Breast epithelium (tissue), 4 donors: ENCODE results near the gene CCDC92. TPM values are rescaled to one million over a fixed set of nuclear protein-coding genes. Genes with fewer than 3 reads are reported as not detected.

Source experiments
- DNase-seq, 2 donors: peaks; one replicate each; pipeline ENCODE4 v3.0.0-alpha.2; 2019; ENCODE audit warnings: low spot score in 2 of 2
- H3K27ac ChIP-seq, 2 donors: fragments of 200-600 bp; sonication (generic) in 1 of 2; one replicate each; pipeline ENCODE4 v1.5.1; 2016 to 2019; ENCODE audit warnings: mild to moderate bottlenecking in 1 of 2
- H3K27me3 ChIP-seq, 2 donors: fragments of 200-600 bp; sonication (generic) in 1 of 2; one replicate each; pipeline versions ENCODE4 v1.5.1 to v1.6.0; 2017 to 2019; ENCODE audit warnings: control low read depth in 1 of 2, mild to moderate bottlenecking in 1 of 2
- H3K36me3 ChIP-seq: fragments of 200-600 bp; one replicate; pipeline ENCODE4 v1.5.1; 2019
- H3K4me1 ChIP-seq, 2 donors: fragments of 200-600 bp; sonication (generic); one replicate each; pipeline ENCODE4 v1.5.1; 2016 to 2019; ENCODE audit warnings: control low read depth in 1 of 2
- H3K4me3 ChIP-seq, 3 donors: fragments of 200-600 bp; sonication (generic); 1 replicate in 2 of 3; 2 replicates in 1 of 3; pipeline ENCODE4 v1.5.1; 2016 to 2019; ENCODE audit warnings: mild to moderate bottlenecking in 3 of 3, moderate library complexity in 2 of 3
- H3K9me3 ChIP-seq, 2 donors: fragments of 200-600 bp; sonication (generic) in 1 of 2; one replicate each; pipeline ENCODE4 v1.5.1; 2016 to 2019; ENCODE audit warnings: control low read depth in 1 of 2
- POLR2A ChIP-seq: fragments of 450-650 bp; IDR thresholded peaks from one replicate; pipeline ENCODE4 v1.6.1; 2016; ENCODE audit warnings: antibody characterized with exemption, mild to moderate bottlenecking, moderate library complexity
- POLR2AphosphoS5 ChIP-seq, 3 donors: sonication (generic); formaldehyde crosslinking; IDR thresholded peaks; one replicate each; pipeline ENCODE4 v1.6.1; 2017; ENCODE audit warnings: antibody characterized with exemption in 3 of 3
- intact Hi-C: fragments of 100-400 bp; cut with DNase I; formaldehyde crosslinking; loops from one replicate; pipeline ENCODE4 v1.15.1; 2023; ENCODE audit warnings: low total_unique reads
- total RNA-seq, 3 donors: library from RNA; depleted of rRNA; stranded (reverse); fragments of >200 nt; gene quantifications; one replicate each; pipeline ENCODE4 v1.1.0, GENCODE V29; 2016
- TF ChIP-seq, protein P1 (sequence below), 3 donors: fragments of 450-650 bp; IDR thresholded peaks; one replicate each; pipeline ENCODE4 v1.5.1; 2016 to 2017; ENCODE audit warnings: antibody characterized with exemption in 3 of 3, mild to moderate bottlenecking in 3 of 3, moderate library complexity in 3 of 3

Gene CCDC92
- total RNA-seq, 3 donors from 2014 or later: 17.4 to 40.0 (median 24.6) TPM

GRCh38 chr12:123895451-123895850 lies 77.2 kb downstream of the CCDC92 start:
- intact Hi-C loops: no loop called here

DNA sequence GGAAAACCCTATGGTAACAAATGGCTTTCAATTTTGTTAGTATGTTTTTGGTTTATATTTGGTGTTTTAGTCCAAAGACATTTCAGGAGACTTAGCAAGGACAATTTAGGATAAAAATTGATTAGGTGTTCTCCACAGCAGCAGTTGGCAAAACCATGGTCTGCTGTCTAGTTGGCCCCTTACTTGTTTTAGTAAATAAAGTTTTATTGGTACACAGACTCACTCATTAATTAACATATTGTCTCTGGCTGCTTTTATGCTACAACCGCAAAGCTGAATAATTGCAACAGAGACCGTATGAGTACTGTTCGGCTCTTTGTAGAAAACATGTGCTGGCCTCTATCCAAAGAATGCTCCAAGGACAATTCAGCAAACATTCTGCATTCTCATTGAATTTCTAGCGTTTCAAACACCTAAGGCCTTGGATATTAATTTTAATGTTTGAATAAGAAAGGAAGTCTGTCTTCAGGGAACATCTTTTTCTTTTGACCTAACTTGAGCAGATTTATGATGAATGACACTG lies 77.7 kb downstream of the CCDC92 start:
- intact Hi-C loops: no loop called here
- Histone ChIP-seq H3K36me3 (no peaks in the 10 kb centered on the region), H3K27me3 (no peaks in the 10 kb centered on the region), H3K4me1 (no peaks in the 10 kb centered on the region), H3K4me3 (no peak overlapping the region), H3K9me3 (no peaks in the 10 kb centered on the region), H3K27ac (no peak overlapping the region)
- no peak for DNase-seq
- TF ChIP-seq POLR2A: no peak
- TF ChIP-seq POLR2AphosphoS5 (IDR thresholded peaks at IDR 0.05): no peak
- TF ChIP-seq, protein P1, sequence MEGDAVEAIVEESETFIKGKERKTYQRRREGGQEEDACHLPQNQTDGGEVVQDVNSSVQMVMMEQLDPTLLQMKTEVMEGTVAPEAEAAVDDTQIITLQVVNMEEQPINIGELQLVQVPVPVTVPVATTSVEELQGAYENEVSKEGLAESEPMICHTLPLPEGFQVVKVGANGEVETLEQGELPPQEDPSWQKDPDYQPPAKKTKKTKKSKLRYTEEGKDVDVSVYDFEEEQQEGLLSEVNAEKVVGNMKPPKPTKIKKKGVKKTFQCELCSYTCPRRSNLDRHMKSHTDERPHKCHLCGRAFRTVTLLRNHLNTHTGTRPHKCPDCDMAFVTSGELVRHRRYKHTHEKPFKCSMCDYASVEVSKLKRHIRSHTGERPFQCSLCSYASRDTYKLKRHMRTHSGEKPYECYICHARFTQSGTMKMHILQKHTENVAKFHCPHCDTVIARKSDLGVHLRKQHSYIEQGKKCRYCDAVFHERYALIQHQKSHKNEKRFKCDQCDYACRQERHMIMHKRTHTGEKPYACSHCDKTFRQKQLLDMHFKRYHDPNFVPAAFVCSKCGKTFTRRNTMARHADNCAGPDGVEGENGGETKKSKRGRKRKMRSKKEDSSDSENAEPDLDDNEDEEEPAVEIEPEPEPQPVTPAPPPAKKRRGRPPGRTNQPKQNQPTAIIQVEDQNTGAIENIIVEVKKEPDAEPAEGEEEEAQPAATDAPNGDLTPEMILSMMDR (IDR thresholded peaks at IDR 0.05): no peak

More at GRCh38 chr12:123895451-123895850, 77.2 kb downstream of the CCDC92 start:
- no peak for DNase-seq
- no peaks in the 10 kb centered on the region for H3K36me3 ChIP-seq
- H3K4me3 ChIP-seq: no peak overlapping the region
- H3K9me3 ChIP-seq: no peaks in the 10 kb centered on the region
- TF ChIP-seq, protein P1 (IDR thresholded peaks at IDR 0.05): no peak
- TF ChIP-seq POLR2AphosphoS5 (IDR thresholded peaks at IDR 0.05) (no peak), POLR2A (no peak)
- no peak overlapping the region for H3K27ac ChIP-seq
- no peaks in the 10 kb centered on the region for H3K27me3 ChIP-seq
- no peaks in the 10 kb centered on the region for H3K4me1 ChIP-seq

GRCh38 chr12:123893276-123893675 lies 79.4 kb downstream of the CCDC92 start:
- intact Hi-C loops: no loop called here
- TF ChIP-seq POLR2A (no peak), POLR2AphosphoS5 (IDR thresholded peaks at IDR 0.05) (no peak)
- TF ChIP-seq, protein P1 (IDR thresholded peaks at IDR 0.05): no peak
- DNase-seq: no peak
- no peak overlapping the region for H3K4me3 ChIP-seq
- no peaks in the 10 kb centered on the region for H3K4me1 ChIP-seq
- no peaks in the 10 kb centered on the region for H3K36me3 ChIP-seq
- H3K9me3 ChIP-seq: no peaks in the 10 kb centered on the region
- no peaks in the 10 kb centered on the region for H3K27me3 ChIP-seq
- no peak overlapping the region for H3K27ac ChIP-seq

GRCh38 chr12:123892853-123893252 lies 79.8 kb downstream of the CCDC92 start:
- intact Hi-C loops: no loop called here

DNA sequence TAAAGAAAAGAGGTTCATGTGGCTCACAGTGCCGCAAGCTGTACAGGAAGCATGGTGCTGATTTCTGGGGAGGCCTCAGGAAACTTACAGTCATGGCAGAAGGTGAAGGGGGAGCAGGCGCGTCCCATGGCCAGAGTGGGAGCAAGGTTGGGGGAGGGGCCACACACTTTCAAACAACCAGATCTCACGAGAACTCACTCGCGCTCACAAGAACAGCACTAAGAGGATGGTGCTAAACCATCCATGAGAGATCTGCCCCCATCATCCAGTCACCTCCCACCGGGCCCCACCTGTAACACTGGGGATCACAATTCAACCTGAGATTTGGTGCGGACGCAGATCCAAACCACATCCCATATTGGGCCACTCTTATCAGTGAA lies 80.5 kb downstream of the CCDC92 start:
- intact Hi-C loops: no loop called here
- Histone ChIP-seq H3K4me1 (no peaks in the 10 kb centered on the region), H3K27ac (no peak overlapping the region), H3K9me3 (no peaks in the 10 kb centered on the region), H3K27me3 (no peaks in the 10 kb centered on the region), H3K36me3 (no peaks in the 10 kb centered on the region), H3K4me3 (no peak overlapping the region)
- TF ChIP-seq POLR2A: no peak
- TF ChIP-seq, protein P1 (IDR thresholded peaks at IDR 0.05): no peak
- TF ChIP-seq POLR2AphosphoS5 (IDR thresholded peaks at IDR 0.05): no peak
- no peak for DNase-seq

More at GRCh38 chr12:123892853-123893252, 79.8 kb downstream of the CCDC92 start:
- Histone ChIP-seq H3K27me3 (no peaks in the 10 kb centered on the region), H3K4me3 (no peak overlapping the region), H3K27ac (no peak overlapping the region), H3K4me1 (no peaks in the 10 kb centered on the region), H3K36me3 (no peaks in the 10 kb centered on the region), H3K9me3 (no peaks in the 10 kb centered on the region)
- TF ChIP-seq POLR2AphosphoS5 (IDR thresholded peaks at IDR 0.05) (no peak), POLR2A (no peak)
- TF ChIP-seq, protein P1 (IDR thresholded peaks at IDR 0.05): no peak
- DNase-seq: no peak
